C4-2B (cell line): Measurements from ENCODE around the gene CD34.

Experiments used
- ZFX ChIP-seq: fragments of 450-650 bp; IDR thresholded peaks from 2 replicates; pipeline ENCODE4 v1.6.1; 2017
- TF ChIP-seq, protein P1 (sequence below): fragments of 450-650 bp; conservative IDR thresholded peaks from 2 replicates; pipeline ENCODE4 v1.5.1; 2017; ENCODE audit warnings: mild to moderate bottlenecking

DNA sequence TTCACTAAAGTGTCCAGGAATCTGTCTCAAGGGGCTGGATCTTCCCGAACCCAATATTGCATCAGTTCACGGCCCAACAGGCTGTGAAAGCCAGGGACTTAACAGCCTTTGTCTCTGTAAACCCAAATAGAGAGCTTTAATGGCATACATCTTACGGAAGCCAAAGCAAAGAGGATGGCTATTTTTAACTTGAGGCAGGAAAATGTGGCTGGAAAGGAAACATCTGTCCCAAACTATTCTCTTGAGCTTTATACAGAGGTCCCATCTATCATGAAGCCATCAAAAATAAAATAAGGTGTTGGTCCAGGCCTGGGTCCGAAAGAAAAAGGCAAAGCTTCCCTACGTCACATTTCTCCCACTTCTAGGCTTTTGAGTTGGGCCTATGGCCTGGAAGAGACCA lies 7.7 kb upstream of the CD34 start:
- TF ChIP-seq, protein P1, sequence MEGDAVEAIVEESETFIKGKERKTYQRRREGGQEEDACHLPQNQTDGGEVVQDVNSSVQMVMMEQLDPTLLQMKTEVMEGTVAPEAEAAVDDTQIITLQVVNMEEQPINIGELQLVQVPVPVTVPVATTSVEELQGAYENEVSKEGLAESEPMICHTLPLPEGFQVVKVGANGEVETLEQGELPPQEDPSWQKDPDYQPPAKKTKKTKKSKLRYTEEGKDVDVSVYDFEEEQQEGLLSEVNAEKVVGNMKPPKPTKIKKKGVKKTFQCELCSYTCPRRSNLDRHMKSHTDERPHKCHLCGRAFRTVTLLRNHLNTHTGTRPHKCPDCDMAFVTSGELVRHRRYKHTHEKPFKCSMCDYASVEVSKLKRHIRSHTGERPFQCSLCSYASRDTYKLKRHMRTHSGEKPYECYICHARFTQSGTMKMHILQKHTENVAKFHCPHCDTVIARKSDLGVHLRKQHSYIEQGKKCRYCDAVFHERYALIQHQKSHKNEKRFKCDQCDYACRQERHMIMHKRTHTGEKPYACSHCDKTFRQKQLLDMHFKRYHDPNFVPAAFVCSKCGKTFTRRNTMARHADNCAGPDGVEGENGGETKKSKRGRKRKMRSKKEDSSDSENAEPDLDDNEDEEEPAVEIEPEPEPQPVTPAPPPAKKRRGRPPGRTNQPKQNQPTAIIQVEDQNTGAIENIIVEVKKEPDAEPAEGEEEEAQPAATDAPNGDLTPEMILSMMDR = no peak
- TF ChIP-seq ZFX = no peak
